CD4-positive, CD25-positive, alpha-beta regulatory T cell (primary cell): Measurements from ENCODE around the gene CLIC2. TPM values are rescaled to one million over a fixed set of nuclear protein-coding genes. Genes with fewer than 3 reads are reported as not detected.
"Not testable (repeated sequence)": the region's sequence is repeated elsewhere in the genome, so short reads cannot be mapped to it uniquely, and the experiment has no call there.

Experiments
- ATAC-seq, 2 donors: fragments of 150-1000 bp; cut with Tn5 transposase; one replicate each; pipeline ENCODE4 v1.10.0; 2021; ENCODE audit warnings: low read depth in 2 of 2, moderate number of reproducible peaks in 2 of 2, moderate library complexity in 1 of 2
- DNase-seq, 3 donors: peaks; one replicate each; pipeline versions ENCODE4 v3.0.0 to v3.0.0-alpha.2; 2012 to 2022; ENCODE audit warnings: mixed read lengths in 1 of 3
- H3K27ac ChIP-seq: one replicate; pipeline ENCODE4 v1.7.0; 2013; ENCODE audit warnings: mild to moderate bottlenecking, low read length; ENCODE audit not compliant: insufficient read depth, poor library complexity, severe bottlenecking
- H3K27me3 ChIP-seq: one replicate; pipeline ENCODE4 v1.7.0; 2013; ENCODE audit warnings: low read length; ENCODE audit not compliant: control insufficient read depth, insufficient read depth
- H3K36me3 ChIP-seq: one replicate; pipeline ENCODE4 v1.7.0; 2013; ENCODE audit warnings: mild to moderate bottlenecking, low read length, moderate library complexity; ENCODE audit not compliant: control insufficient read depth, insufficient read depth
- H3K4me1 ChIP-seq: 2 replicates; pipeline ENCODE4 v1.7.0; 2013; ENCODE audit warnings: mild to moderate bottlenecking, low read length; ENCODE audit not compliant: insufficient read depth, control insufficient read depth, poor library complexity, severe bottlenecking
- H3K4me3 ChIP-seq: one replicate; pipeline ENCODE4 v1.7.0; 2013; ENCODE audit warnings: low read depth, mild to moderate bottlenecking, low read length, moderate library complexity
- H3K9me3 ChIP-seq, 2 experiments: 1 replicate in 1 of 2; 2 replicates in 1 of 2; pipeline ENCODE4 v1.7.0; 2013; ENCODE audit warnings: low read length in 2 of 2, mild to moderate bottlenecking in 1 of 2, moderate library complexity in 1 of 2; ENCODE audit not compliant: control insufficient read depth in 2 of 2
- H3K27ac Mint-ChIP-seq, 3 donors: one replicate each; pipeline ENCODE4 v1.8.0; 2020 to 2022; ENCODE audit warnings: mild to moderate bottlenecking in 3 of 3, mixed read lengths in 3 of 3, moderate library complexity in 2 of 3
- H3K27me3 Mint-ChIP-seq: one replicate; pipeline ENCODE4 v1.8.0; 2022; ENCODE audit warnings: mild to moderate bottlenecking, mixed read lengths
- H3K36me3 Mint-ChIP-seq: one replicate; pipeline ENCODE4 v1.8.0; 2020; ENCODE audit warnings: mixed read lengths
- H3K4me1 Mint-ChIP-seq, 4 donors: one replicate each; pipeline ENCODE4 v1.8.0; 2020 to 2022; ENCODE audit warnings: mixed read lengths in 4 of 4, mild to moderate bottlenecking in 1 of 4
- H3K4me3 Mint-ChIP-seq, 4 donors: one replicate each; pipeline ENCODE4 v1.8.0; 2020 to 2022; ENCODE audit warnings: mild to moderate bottlenecking in 4 of 4, mixed read lengths in 4 of 4, moderate library complexity in 3 of 4
- H3K9me3 Mint-ChIP-seq, 7 donors: one replicate each; pipeline ENCODE4 v1.8.0; 2020 to 2022; ENCODE audit warnings: mixed read lengths in 7 of 7, mild to moderate bottlenecking in 3 of 7, moderate library complexity in 2 of 7
- polyA plus RNA-seq, 4 donors: library from polyadenylated mRNA; unstranded; fragments of 300-500 nt; fragmentation: Illumina TruSeq; gene quantifications; one replicate each; pipeline ENCODE4 v1.2.3, GENCODE V29; 2021
- total RNA-seq: library from RNA; stranded (reverse); gene quantifications from one replicate; pipeline ENCODE4 v1.2.3, GENCODE V29; 2022

Gene CLIC2
- 1.2 TPM for total RNA-seq
- polyA plus RNA-seq, result under 1 TPM in 2 of 4 donors, not detected in 2; 0.42 to 0.76 TPM

GRCh38 chrX:155334486-155335336 is at the start of gene CLIC2:
TSS of gene CLIC2 (minus strand) at chrX:155334614. CDS start at chrX:155334427, 187 bp downstream.
- no peak within 1 kb of the TSS for H3K4me3 ChIP-seq
- no peaks in the 10 kb centered on the region for H3K27me3 ChIP-seq
- Mint-ChIP-seq H3K4me1 (no peaks in the 10 kb centered on the region), H3K36me3 (no peaks in the 10 kb centered on the region), H3K27ac (no peak within 1 kb of the TSS), H3K4me3 (no peak within 1 kb of the TSS), H3K27me3 (peaks cover 4% of the 10 kb centered on the region), H3K9me3 (no peaks in the 10 kb centered on the region)
- H3K36me3 ChIP-seq, result no peaks in the 10 kb centered on the region
- no peaks in the 10 kb centered on the region for H3K4me1 ChIP-seq
- H3K27ac ChIP-seq, result no peak within 1 kb of the TSS
- no peaks in the 10 kb centered on the region for H3K9me3 ChIP-seq
- DNase-seq, result peak in 1 of 3 donors; percentile 45
- no peak for ATAC-seq

- DNase-seq, H3K4me3 Mint-ChIP-seq, H3K27ac ChIP-seq, H3K36me3 ChIP-seq, H3K9me3 Mint-ChIP-seq, H3K27ac Mint-ChIP-seq, H3K4me3 ChIP-seq, H3K27me3 ChIP-seq, H3K4me1 ChIP-seq, H3K27me3 Mint-ChIP-seq, H3K36me3 Mint-ChIP-seq, H3K9me3 ChIP-seq: not testable (repeated sequence)
- peaks cover under 1 to 12% (median 5%) of the 10 kb centered on the region in 4 donors for H3K4me1 Mint-ChIP-seq
- peak; percentile 57 to 60 for ATAC-seq
Measured at GRCh38 chrX:155382529-155382967, 48.1 kb upstream of the CLIC2 start.

- not testable (repeated sequence) for DNase-seq, H3K9me3 Mint-ChIP-seq, H3K4me3 ChIP-seq, H3K4me1 ChIP-seq, H3K4me1 Mint-ChIP-seq, H3K27ac ChIP-seq, H3K27me3 Mint-ChIP-seq, H3K27ac Mint-ChIP-seq, H3K9me3 ChIP-seq, H3K36me3 ChIP-seq, H3K27me3 ChIP-seq, H3K4me3 Mint-ChIP-seq, H3K36me3 Mint-ChIP-seq
- peak; percentile 75 to 80 for ATAC-seq
Measured at GRCh38 chrX:155381843-155382528, 47.6 kb upstream of the CLIC2 start, which contains the start of gene F8A2. TSS of gene F8A2 (plus strand) at chrX:155382095. CDS start at chrX:155382115, 20 bp downstream.

GRCh38 chrX:155379802-155380201 is 45.4 kb upstream of the CLIC2 start:
- ATAC-seq, H3K9me3 Mint-ChIP-seq, H3K4me3 ChIP-seq, H3K4me3 Mint-ChIP-seq, H3K36me3 ChIP-seq, H3K27ac ChIP-seq, DNase-seq, H3K27me3 Mint-ChIP-seq, H3K36me3 Mint-ChIP-seq, H3K4me1 Mint-ChIP-seq, H3K27me3 ChIP-seq, H3K4me1 ChIP-seq, H3K27ac Mint-ChIP-seq, H3K9me3 ChIP-seq: not testable (repeated sequence)

GRCh38 chrX:155373777-155374458 is 39.5 kb upstream of the CLIC2 start:
- H3K27ac ChIP-seq, H3K9me3 ChIP-seq, H3K4me3 ChIP-seq, DNase-seq, H3K36me3 Mint-ChIP-seq, H3K4me1 ChIP-seq, H3K36me3 ChIP-seq, H3K27me3 ChIP-seq, H3K9me3 Mint-ChIP-seq, H3K4me3 Mint-ChIP-seq, H3K4me1 Mint-ChIP-seq, H3K27me3 Mint-ChIP-seq, H3K27ac Mint-ChIP-seq: not testable (repeated sequence)
- peak; percentile 45 to 55 for ATAC-seq

- H3K27me3 ChIP-seq, H3K9me3 Mint-ChIP-seq, H3K4me3 Mint-ChIP-seq, H3K4me1 ChIP-seq, DNase-seq, H3K4me3 ChIP-seq, ATAC-seq, H3K27me3 Mint-ChIP-seq, H3K27ac Mint-ChIP-seq, H3K36me3 Mint-ChIP-seq, H3K27ac ChIP-seq, H3K4me1 Mint-ChIP-seq, H3K36me3 ChIP-seq, H3K9me3 ChIP-seq: not testable (repeated sequence)
Measured at GRCh38 chrX:155363712-155364111, 29.3 kb upstream of the CLIC2 start.

GRCh38 chrX:155349448-155349847 is 15.0 kb upstream of the CLIC2 start:
- DNase-seq, H3K27me3 ChIP-seq, H3K27me3 Mint-ChIP-seq, H3K27ac ChIP-seq, H3K4me3 ChIP-seq, H3K9me3 ChIP-seq, H3K36me3 ChIP-seq, H3K36me3 Mint-ChIP-seq, ATAC-seq, H3K4me1 Mint-ChIP-seq, H3K27ac Mint-ChIP-seq, H3K9me3 Mint-ChIP-seq, H3K4me3 Mint-ChIP-seq, H3K4me1 ChIP-seq: not testable (repeated sequence)
